ENCODE results near the gene GLIS1. TPM values are rescaled to one million over a fixed set of nuclear protein-coding genes. Genes with fewer than 3 reads are reported as not detected.

The GLIS1 gene
- total and polyA plus RNA-seq, 10 of the 15 experiments (the other 5 are each of a cell fraction or from before 2014, with no cell fraction given), result not detected

DNA sequence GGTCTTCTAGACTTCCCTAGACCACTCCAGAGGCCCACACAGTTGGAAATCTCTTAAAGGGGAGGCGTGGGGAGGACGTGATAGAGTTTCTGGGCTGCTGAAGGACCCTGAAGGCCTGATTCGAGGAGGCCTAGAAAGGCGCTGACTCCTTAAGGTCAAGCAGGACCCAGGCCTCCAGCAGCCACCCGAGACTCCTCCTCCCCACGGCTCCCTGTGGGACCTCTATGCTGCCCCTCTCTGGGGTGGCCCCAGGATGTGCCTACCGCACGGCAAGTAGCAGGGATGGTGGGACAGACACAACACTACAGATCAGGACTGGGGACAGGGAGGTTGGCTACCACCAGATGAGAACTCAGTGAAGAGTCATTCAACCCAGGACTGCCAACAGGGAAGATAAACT, 77.5 kb downstream of the GLIS1 start:
- ATAC-seq, result no peak
- Histone ChIP-seq H3K36me3 (ENCODE audit: control insufficient read depth in 2 of 2, insufficient read depth in 2 of 2, low read length in 1 of 2) (no peaks in the 10 kb centered on the region), H3K4me3 (no peak overlapping the region), H2AFZ (ENCODE audit: control insufficient read depth, low read depth, low read length) (no peak overlapping the region), H3K9me3 (replicated peaks; ENCODE audit: control insufficient read depth, insufficient read depth, low read length) (no peaks in the 10 kb centered on the region), H3K9ac (ENCODE audit: control insufficient read depth, insufficient read depth, low read length) (no peak overlapping the region), H3K27me3 (replicated peaks in 1 of 2; ENCODE audit: control insufficient read depth in 2 of 2, insufficient read depth in 2 of 2, low read length in 1 of 2) (peaks cover under 1 to 1% of the 10 kb centered on the region in 2 experiments; a peak in 3 of 4 replicates), H3K4me2 (ENCODE audit: control insufficient read depth, insufficient read depth) (no peak overlapping the region), H3K4me1 (ENCODE audit: control insufficient read depth, insufficient read depth, low read length) (no peaks in the 10 kb centered on the region), H3K79me2 (ENCODE audit: control insufficient read depth, insufficient read depth, low read length) (no peaks in the 10 kb centered on the region), H3K27ac (ENCODE audit: control insufficient read depth, insufficient read depth) (no peak overlapping the region), H4K20me1 (ENCODE audit: control insufficient read depth, insufficient read depth) (no peaks in the 10 kb centered on the region)
- ChIA-PET CTCF (no interaction called here), SMC1A (ENCODE audit: uncharacterized antibody, unreplicated experiment) (no interaction called here), POLR2A (no interaction called here), RAD21 (ENCODE audit: unreplicated experiment) (no interaction called here)
- in situ Hi-C loops (cut with MboI) (no loop called here), intact Hi-C loops (cut with micrococcal nuclease; ENCODE audit: unreplicated experiment) (no loop called here)
- 3% methylated on average over 8 of the region's 8 CpGs for WGBS (ENCODE audit: insufficient coverage, insufficient replicate concordance, low lambda C conversion rate, missing lambda C conversion rate)
- no peak for DNase-seq (ENCODE audit: low read depth, low spot score)
- FAIRE-seq, result no peak
- BruUV-seq (replicated peaks), result no TSS peak
- TF ChIP-seq, protein P1, sequence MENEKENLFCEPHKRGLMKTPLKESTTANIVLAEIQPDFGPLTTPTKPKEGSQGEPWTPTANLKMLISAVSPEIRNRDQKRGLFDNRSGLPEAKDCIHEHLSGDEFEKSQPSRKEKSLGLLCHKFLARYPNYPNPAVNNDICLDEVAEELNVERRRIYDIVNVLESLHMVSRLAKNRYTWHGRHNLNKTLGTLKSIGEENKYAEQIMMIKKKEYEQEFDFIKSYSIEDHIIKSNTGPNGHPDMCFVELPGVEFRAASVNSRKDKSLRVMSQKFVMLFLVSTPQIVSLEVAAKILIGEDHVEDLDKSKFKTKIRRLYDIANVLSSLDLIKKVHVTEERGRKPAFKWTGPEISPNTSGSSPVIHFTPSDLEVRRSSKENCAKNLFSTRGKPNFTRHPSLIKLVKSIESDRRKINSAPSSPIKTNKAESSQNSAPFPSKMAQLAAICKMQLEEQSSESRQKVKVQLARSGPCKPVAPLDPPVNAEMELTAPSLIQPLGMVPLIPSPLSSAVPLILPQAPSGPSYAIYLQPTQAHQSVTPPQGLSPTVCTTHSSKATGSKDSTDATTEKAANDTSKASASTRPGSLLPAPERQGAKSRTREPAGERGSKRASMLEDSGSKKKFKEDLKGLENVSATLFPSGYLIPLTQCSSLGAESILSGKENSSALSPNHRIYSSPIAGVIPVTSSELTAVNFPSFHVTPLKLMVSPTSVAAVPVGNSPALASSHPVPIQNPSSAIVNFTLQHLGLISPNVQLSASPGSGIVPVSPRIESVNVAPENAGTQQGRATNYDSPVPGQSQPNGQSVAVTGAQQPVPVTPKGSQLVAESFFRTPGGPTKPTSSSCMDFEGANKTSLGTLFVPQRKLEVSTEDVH (IDR thresholded peaks at IDR 0.05; ENCODE audit: low read depth, partially characterized antibody), result no peak
- TF ChIP-seq, protein P2, sequence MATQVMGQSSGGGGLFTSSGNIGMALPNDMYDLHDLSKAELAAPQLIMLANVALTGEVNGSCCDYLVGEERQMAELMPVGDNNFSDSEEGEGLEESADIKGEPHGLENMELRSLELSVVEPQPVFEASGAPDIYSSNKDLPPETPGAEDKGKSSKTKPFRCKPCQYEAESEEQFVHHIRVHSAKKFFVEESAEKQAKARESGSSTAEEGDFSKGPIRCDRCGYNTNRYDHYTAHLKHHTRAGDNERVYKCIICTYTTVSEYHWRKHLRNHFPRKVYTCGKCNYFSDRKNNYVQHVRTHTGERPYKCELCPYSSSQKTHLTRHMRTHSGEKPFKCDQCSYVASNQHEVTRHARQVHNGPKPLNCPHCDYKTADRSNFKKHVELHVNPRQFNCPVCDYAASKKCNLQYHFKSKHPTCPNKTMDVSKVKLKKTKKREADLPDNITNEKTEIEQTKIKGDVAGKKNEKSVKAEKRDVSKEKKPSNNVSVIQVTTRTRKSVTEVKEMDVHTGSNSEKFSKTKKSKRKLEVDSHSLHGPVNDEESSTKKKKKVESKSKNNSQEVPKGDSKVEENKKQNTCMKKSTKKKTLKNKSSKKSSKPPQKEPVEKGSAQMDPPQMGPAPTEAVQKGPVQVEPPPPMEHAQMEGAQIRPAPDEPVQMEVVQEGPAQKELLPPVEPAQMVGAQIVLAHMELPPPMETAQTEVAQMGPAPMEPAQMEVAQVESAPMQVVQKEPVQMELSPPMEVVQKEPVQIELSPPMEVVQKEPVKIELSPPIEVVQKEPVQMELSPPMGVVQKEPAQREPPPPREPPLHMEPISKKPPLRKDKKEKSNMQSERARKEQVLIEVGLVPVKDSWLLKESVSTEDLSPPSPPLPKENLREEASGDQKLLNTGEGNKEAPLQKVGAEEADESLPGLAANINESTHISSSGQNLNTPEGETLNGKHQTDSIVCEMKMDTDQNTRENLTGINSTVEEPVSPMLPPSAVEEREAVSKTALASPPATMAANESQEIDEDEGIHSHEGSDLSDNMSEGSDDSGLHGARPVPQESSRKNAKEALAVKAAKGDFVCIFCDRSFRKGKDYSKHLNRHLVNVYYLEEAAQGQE (IDR thresholded peaks at IDR 0.05; ENCODE audit: low read depth, low read length), result no peak
- TF ChIP-seq MTA3 (IDR thresholded peaks at IDR 0.05; ENCODE audit: borderline replicate concordance, low read length) (no peak), TARDBP (IDR thresholded peaks at IDR 0.05; ENCODE audit: borderline replicate concordance) (no peak), RAD51 (IDR thresholded peaks at IDR 0.05) (no peak), EED (IDR thresholded peaks at IDR 0.05; ENCODE audit: low read depth) (no peak), SUZ12 (IDR thresholded peaks at IDR 0.05; ENCODE audit: unreplicated experiment) (no peak), CHD4 (IDR thresholded peaks at IDR 0.05) (no peak), TAF1 (IDR thresholded peaks at IDR 0.05; ENCODE audit: borderline replicate concordance, low read depth, low read length) (no peak), IKZF2 (IDR thresholded peaks at IDR 0.05) (no peak), FOS (IDR thresholded peaks at IDR 0.05; ENCODE audit: borderline replicate concordance, extremely low read depth, insufficient read length) (no peak), ZBED1 (IDR thresholded peaks at IDR 0.05; ENCODE audit: borderline replicate concordance) (no peak)
- TF ChIP-seq, protein P3, sequence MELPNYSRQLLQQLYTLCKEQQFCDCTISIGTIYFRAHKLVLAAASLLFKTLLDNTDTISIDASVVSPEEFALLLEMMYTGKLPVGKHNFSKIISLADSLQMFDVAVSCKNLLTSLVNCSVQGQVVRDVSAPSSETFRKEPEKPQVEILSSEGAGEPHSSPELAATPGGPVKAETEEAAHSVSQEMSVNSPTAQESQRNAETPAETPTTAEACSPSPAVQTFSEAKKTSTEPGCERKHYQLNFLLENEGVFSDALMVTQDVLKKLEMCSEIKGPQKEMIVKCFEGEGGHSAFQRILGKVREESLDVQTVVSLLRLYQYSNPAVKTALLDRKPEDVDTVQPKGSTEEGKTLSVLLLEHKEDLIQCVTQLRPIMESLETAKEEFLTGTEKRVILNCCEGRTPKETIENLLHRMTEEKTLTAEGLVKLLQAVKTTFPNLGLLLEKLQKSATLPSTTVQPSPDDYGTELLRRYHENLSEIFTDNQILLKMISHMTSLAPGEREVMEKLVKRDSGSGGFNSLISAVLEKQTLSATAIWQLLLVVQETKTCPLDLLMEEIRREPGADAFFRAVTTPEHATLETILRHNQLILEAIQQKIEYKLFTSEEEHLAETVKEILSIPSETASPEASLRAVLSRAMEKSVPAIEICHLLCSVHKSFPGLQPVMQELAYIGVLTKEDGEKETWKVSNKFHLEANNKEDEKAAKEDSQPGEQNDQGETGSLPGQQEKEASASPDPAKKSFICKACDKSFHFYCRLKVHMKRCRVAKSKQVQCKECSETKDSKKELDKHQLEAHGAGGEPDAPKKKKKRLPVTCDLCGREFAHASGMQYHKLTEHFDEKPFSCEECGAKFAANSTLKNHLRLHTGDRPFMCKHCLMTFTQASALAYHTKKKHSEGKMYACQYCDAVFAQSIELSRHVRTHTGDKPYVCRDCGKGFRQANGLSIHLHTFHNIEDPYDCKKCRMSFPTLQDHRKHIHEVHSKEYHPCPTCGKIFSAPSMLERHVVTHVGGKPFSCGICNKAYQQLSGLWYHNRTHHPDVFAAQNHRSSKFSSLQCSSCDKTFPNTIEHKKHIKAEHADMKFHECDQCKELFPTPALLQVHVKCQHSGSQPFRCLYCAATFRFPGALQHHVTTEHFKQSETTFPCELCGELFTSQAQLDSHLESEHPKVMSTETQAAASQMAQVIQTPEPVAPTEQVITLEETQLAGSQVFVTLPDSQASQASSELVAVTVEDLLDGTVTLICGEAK (IDR thresholded peaks at IDR 0.05; ENCODE audit: borderline replicate concordance), result no peak
- TF ChIP-seq, protein P4, sequence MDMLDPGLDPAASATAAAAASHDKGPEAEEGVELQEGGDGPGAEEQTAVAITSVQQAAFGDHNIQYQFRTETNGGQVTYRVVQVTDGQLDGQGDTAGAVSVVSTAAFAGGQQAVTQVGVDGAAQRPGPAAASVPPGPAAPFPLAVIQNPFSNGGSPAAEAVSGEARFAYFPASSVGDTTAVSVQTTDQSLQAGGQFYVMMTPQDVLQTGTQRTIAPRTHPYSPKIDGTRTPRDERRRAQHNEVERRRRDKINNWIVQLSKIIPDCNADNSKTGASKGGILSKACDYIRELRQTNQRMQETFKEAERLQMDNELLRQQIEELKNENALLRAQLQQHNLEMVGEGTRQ (IDR thresholded peaks at IDR 0.05; ENCODE audit: borderline replicate concordance, low read depth, low read length), result no peak

All from GM12878 (cell line).